Endothelial cell (in vitro differentiated cells): Measurements from ENCODE around the gene ABCB9. TPM values are rescaled to one million over a fixed set of nuclear protein-coding genes. Genes with fewer than 3 reads are reported as not detected.
A peak's percentile ranks its signal among the peaks of the same experiment; 100 is the strongest.

Source experiments
- DNase-seq: peaks from one replicate; pipeline ENCODE4 v3.0.0; 2021; ENCODE audit warnings: low spot score
- H3K27ac Mint-ChIP-seq: one replicate; pipeline ENCODE4 v1.8.0; 2021; ENCODE audit warnings: mixed read lengths, inconsistent platforms; ENCODE audit not compliant: unreplicated experiment
- H3K27me3 Mint-ChIP-seq: one replicate; pipeline ENCODE4 v1.8.0; 2021; ENCODE audit warnings: mild to moderate bottlenecking, moderate library complexity, mixed read lengths, inconsistent platforms; ENCODE audit not compliant: unreplicated experiment
- H3K36me3 Mint-ChIP-seq: one replicate; pipeline ENCODE4 v1.8.0; 2021; ENCODE audit warnings: mild to moderate bottlenecking, low read depth, mixed read lengths, inconsistent platforms; ENCODE audit not compliant: unreplicated experiment
- H3K4me1 Mint-ChIP-seq: one replicate; pipeline ENCODE4 v1.8.0; 2021; ENCODE audit warnings: mild to moderate bottlenecking, mixed read lengths, inconsistent platforms; ENCODE audit not compliant: unreplicated experiment
- H3K4me3 Mint-ChIP-seq: one replicate; pipeline ENCODE4 v1.8.0; 2021; ENCODE audit warnings: mild to moderate bottlenecking, mixed read lengths, inconsistent platforms; ENCODE audit not compliant: unreplicated experiment
- H3K9me3 Mint-ChIP-seq: one replicate; pipeline ENCODE4 v1.8.0; 2021; ENCODE audit warnings: mixed read lengths, inconsistent platforms; ENCODE audit not compliant: unreplicated experiment
- total RNA-seq: library from RNA; stranded (reverse); fragmentation: NEBNext Ultra II Directional; extraction: Animal tissue kit (Norgen Biotek cat#: 25700); gene quantifications from one replicate; pipeline ENCODE4 v1.2.1, GENCODE V29; 2021; ENCODE audit not compliant: unreplicated experiment
- TF ChIP-seq, protein P1 (sequence below): fragments of 200-600 bp; sonication (generic); IDR thresholded peaks from one replicate; pipeline ENCODE4 v1.5.0; 2021; ENCODE audit warnings: antibody characterized with exemption; ENCODE audit not compliant: unreplicated experiment

ABCB9 gene
- total RNA-seq, 1 donor from 2014 or later = 10.9 TPM

DNA sequence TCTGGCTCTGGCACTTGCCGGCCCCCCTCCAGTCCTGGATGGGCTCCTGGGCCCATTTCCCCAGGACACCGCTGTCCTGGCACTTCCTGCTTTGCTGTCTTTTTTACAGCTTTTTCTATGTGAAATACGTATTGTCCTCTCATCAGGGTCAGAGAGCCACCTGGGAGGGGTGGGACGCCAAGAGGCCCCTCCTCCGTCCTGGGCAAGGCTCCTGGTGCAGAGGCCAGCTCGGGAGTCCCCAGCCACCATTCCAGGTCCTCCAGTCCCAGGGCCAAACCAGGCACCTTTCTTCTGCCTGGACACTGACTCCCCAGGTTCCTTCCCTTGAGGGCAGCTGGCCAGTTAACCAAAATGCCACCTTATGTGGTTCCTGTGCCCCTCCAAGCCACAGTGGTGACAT lies 37.0 kb upstream of the ABCB9 start:
- no peak overlapping the region for H3K4me3 Mint-ChIP-seq
- H3K27me3 Mint-ChIP-seq = no peaks in the 10 kb centered on the region
- peak overlapping the region; percentile 5 for H3K27ac Mint-ChIP-seq
- no peak for DNase-seq
- no peaks in the 10 kb centered on the region for H3K9me3 Mint-ChIP-seq
- no peaks in the 10 kb centered on the region for H3K4me1 Mint-ChIP-seq
- TF ChIP-seq, protein P1, sequence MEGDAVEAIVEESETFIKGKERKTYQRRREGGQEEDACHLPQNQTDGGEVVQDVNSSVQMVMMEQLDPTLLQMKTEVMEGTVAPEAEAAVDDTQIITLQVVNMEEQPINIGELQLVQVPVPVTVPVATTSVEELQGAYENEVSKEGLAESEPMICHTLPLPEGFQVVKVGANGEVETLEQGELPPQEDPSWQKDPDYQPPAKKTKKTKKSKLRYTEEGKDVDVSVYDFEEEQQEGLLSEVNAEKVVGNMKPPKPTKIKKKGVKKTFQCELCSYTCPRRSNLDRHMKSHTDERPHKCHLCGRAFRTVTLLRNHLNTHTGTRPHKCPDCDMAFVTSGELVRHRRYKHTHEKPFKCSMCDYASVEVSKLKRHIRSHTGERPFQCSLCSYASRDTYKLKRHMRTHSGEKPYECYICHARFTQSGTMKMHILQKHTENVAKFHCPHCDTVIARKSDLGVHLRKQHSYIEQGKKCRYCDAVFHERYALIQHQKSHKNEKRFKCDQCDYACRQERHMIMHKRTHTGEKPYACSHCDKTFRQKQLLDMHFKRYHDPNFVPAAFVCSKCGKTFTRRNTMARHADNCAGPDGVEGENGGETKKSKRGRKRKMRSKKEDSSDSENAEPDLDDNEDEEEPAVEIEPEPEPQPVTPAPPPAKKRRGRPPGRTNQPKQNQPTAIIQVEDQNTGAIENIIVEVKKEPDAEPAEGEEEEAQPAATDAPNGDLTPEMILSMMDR = no peak
- H3K36me3 Mint-ChIP-seq = peaks cover 6% of the 10 kb centered on the region

DNA sequence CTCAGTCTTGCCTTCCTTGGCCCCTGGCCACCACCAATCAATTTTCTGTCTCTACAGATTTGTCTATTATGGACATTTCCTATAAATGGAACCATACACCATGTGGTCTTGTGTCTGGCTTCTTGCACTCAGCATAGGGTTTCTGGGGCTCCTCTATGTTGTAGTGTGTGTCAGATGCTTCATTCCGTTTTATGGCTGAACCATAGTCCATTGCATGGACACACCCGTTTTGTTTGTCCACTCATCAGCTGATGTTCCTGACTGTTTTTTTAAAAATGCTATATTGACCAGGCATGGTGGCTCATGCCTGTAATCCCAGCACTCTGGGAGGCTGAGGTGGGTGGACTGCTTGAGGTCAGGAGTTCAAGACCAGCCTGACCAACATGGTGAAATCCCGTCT lies 35.2 kb upstream of the ABCB9 start:
- no peak overlapping the region for H3K4me3 Mint-ChIP-seq
- no peaks in the 10 kb centered on the region for H3K27me3 Mint-ChIP-seq
- DNase-seq = no peak
- H3K27ac Mint-ChIP-seq = no peak overlapping the region
- peaks cover 6% of the 10 kb centered on the region for H3K36me3 Mint-ChIP-seq
- TF ChIP-seq, protein P1 = no peak
- no peaks in the 10 kb centered on the region for H3K9me3 Mint-ChIP-seq
- H3K4me1 Mint-ChIP-seq = no peaks in the 10 kb centered on the region

DNA sequence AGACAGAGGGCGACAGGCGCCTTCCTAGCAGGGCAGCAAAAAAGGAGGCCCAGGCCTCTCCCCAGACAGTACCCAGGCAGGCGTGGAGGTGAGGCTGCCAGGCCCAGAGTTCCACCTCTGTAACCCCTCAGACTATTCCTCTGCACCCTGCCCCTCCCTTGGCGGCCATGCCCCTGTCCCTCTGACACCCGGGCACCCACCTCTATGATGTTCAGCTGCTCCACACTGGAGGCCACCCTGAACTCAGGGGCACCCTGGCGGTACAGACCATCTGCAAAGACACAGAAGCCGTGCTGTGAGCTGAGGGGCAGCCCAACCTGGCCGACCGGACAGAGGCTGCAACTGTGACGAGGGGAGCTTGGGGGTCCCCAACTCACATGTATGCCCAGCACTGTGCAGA lies 34.3 kb upstream of the ABCB9 start:
- H3K4me1 Mint-ChIP-seq = no peaks in the 10 kb centered on the region
- TF ChIP-seq, protein P1 = no peak
- DNase-seq = no peak
- no peak overlapping the region for H3K27ac Mint-ChIP-seq
- H3K27me3 Mint-ChIP-seq = no peaks in the 10 kb centered on the region
- H3K4me3 Mint-ChIP-seq = no peak overlapping the region
- no peaks in the 10 kb centered on the region for H3K9me3 Mint-ChIP-seq
- peaks cover 6% of the 10 kb centered on the region for H3K36me3 Mint-ChIP-seq

DNA sequence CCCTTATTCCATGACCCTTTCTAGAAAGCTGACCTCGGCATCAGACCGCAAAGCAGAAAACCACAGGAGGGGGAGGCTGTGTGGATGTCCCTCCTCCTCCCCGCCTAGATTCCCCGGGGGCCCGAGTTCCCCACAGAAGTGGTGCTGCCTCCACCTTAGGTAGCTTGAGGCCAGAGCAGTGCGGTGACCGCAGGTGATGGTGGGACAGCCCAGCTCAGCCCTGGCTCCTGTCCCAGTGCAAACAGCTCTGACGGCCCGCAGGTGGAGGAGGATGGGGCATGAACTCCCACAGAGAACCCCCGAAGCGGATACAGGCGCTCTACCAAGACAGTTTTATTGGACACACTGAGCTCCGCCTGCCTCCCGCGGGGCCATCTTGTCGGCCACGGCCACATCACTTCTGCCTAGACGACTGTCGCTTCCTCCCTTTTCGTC lies 33.7 kb upstream of the ABCB9 start:
- Mint-ChIP-seq H3K4me3 (no peak overlapping the region), H3K9me3 (no peaks in the 10 kb centered on the region), H3K27ac (no peak overlapping the region), H3K4me1 (no peaks in the 10 kb centered on the region), H3K36me3 (peaks cover 6% of the 10 kb centered on the region), H3K27me3 (no peaks in the 10 kb centered on the region)
- TF ChIP-seq, protein P1 = no peak
- DNase-seq = no peak

DNA sequence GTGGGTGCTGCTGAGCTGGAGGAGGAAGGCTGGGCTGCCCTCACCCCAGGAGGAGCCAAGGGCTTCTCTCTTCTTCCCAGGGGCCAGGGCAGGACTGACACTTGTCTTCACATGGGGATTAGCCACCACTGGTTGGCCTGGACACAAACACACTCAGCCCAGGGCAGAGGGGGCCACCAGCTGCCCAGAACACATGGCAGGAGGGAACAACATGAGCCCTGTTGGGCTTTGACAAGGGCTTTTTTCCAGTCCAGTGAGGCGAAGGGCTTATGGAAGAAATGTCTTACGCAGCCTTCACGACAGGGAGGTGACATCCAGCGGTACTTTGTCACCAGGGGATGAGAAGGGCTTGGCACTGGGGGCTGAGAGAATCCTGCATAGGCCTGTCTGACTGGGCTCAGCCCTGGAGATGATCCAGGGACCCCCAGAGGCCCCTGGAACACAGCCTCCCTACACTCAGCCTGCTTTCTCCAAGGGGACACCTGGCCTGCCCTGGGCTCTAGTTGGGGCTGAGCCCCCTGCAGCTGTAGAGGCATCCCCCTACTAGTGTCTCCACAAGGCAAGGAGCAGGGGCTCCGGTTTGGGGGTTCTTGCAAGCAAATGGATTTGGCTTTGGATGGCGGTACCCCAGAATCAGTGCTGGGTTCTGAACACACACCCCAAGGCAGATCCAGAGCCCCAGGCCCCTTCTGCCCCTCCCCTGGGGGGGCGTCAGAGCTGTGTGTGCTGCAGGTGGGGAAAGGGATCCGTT lies 33.1 kb upstream of the ABCB9 start:
- H3K4me3 Mint-ChIP-seq = no peak overlapping the region

More for the DNA sequence above, 33.1 kb upstream of the ABCB9 start:
- Mint-ChIP-seq H3K27ac (no peak overlapping the region), H3K36me3 (peaks cover 6% of the 10 kb centered on the region), H3K9me3 (no peaks in the 10 kb centered on the region), H3K4me1 (no peaks in the 10 kb centered on the region), H3K27me3 (no peaks in the 10 kb centered on the region)
- DNase-seq = no peak
- TF ChIP-seq, protein P1 = no peak
